Fibroblast of lung (primary cell): ENCODE data around the gene MOGAT3. TPM values are rescaled to one million over a fixed set of nuclear protein-coding genes. Genes with fewer than 3 reads are reported as not detected.

ENCODE experiments used
- DNase-seq, 2 donors: peaks; one replicate each; pipeline versions ENCODE4 v3.0.0 to v3.0.0-alpha.2; 2010; ENCODE audit warnings: low read depth in 2 of 2
- H2AFZ ChIP-seq: 2 replicates; pipeline ENCODE4 v1.5.1; 2012; ENCODE audit warnings: low read length, control low read depth, inconsistent platforms
- H3K27ac ChIP-seq: 2 replicates; pipeline ENCODE4 v1.5.1; 2011; ENCODE audit warnings: low read length, control low read depth; ENCODE audit not compliant: insufficient read depth
- H3K27me3 ChIP-seq: 2 replicates; pipeline ENCODE4 v1.5.1; 2011; ENCODE audit warnings: mild to moderate bottlenecking, low read length; ENCODE audit not compliant: control insufficient read depth, insufficient read depth
- H3K36me3 ChIP-seq: 2 replicates; pipeline ENCODE4 v1.5.1; 2011; ENCODE audit warnings: low read length; ENCODE audit not compliant: control insufficient read depth, insufficient read depth
- H3K4me1 ChIP-seq: 2 replicates; pipeline ENCODE4 v1.5.1; 2011; ENCODE audit warnings: low read length; ENCODE audit not compliant: control insufficient read depth, insufficient read depth; ENCODE audit errors: extremely low read depth
- H3K4me2 ChIP-seq: 2 replicates; pipeline ENCODE4 v1.5.1; 2011; ENCODE audit warnings: low read length, control low read depth; ENCODE audit not compliant: insufficient read depth; ENCODE audit errors: extremely low read depth
- H3K4me3 ChIP-seq, 4 experiments: fragments of 200-600 bp in 1 of 4; sonication (generic) in 1 of 4; replicated peaks in 1 of 4; 2 replicates each; pipeline ENCODE4 v1.5.1; 2011 to 2016; ENCODE audit warnings: low read length in 4 of 4, low read depth in 3 of 4, mild to moderate bottlenecking in 3 of 4, control low read depth in 2 of 4, inconsistent platforms in 1 of 4, mixed read lengths in 1 of 4; ENCODE audit not compliant: insufficient read depth in 1 of 4; ENCODE audit errors: control extremely low read depth in 1 of 4
- H3K79me2 ChIP-seq: 2 replicates; pipeline ENCODE4 v1.5.1; 2012; ENCODE audit warnings: mild to moderate bottlenecking, low read length, inconsistent platforms; ENCODE audit not compliant: control insufficient read depth, insufficient read depth
- H3K9ac ChIP-seq: 2 replicates; pipeline ENCODE4 v1.5.1; 2011; ENCODE audit warnings: mild to moderate bottlenecking, low read length, control low read depth; ENCODE audit not compliant: insufficient read depth
- H3K9me3 ChIP-seq: 2 replicates; pipeline ENCODE4 v1.5.1; 2012; ENCODE audit warnings: low read depth, low read length; ENCODE audit not compliant: control insufficient read depth, insufficient read depth
- H4K20me1 ChIP-seq: 2 replicates; pipeline ENCODE4 v1.5.1; 2011; ENCODE audit warnings: low read length; ENCODE audit not compliant: control insufficient read depth, insufficient read depth; ENCODE audit errors: extremely low read depth
- CTCF ChIP-seq, 2 donors: IDR thresholded peaks in 1 of 2; conservative IDR thresholded peaks in 1 of 2; 1 replicate in 1 of 2; 2 replicates in 1 of 2; pipeline ENCODE4 v1.5.1; 2011 to 2012; ENCODE audit warnings: low read length in 2 of 2, control low read depth in 1 of 2, inconsistent platforms in 1 of 2, low read depth in 1 of 2, mild to moderate bottlenecking in 1 of 2
- EZH2 ChIP-seq: IDR thresholded peaks from 2 replicates; pipeline ENCODE4 v1.5.1; 2012; ENCODE audit warnings: low read length, control low read depth, mild to moderate bottlenecking; ENCODE audit errors: missing control alignments
- polyA plus RNA-seq, 2 donors: library from polyadenylated mRNA; depleted of rRNA in 1 of 2; stranded (reverse) in 1 of 2; unstranded in 1 of 2; fragments of >200 nt; gene quantifications; 2 replicates each; pipeline ENCODE4 v1.2.1, GENCODE V29; 2011 to 2012; ENCODE audit warnings: missing spikeins in 1 of 2
- total RNA-seq: library from RNA; depleted of rRNA; stranded (reverse); fragments of >200 nt; gene quantifications from 2 replicates; pipeline ENCODE4 v1.2.1, GENCODE V29; 2014

MOGAT3 gene
- total and polyA plus RNA-seq, 2 donors (not counting 1 experiment from before 2014, with no cell fraction given), result not detected

- Histone ChIP-seq H3K79me2 (no peaks in the 10 kb centered on the region), H3K9ac (no peak overlapping the region), H3K9me3 (no peaks in the 10 kb centered on the region), H3K36me3 (no peaks in the 10 kb centered on the region), H3K4me2 (peak overlapping the region; percentile 13), H4K20me1 (peaks cover 2% of the 10 kb centered on the region), H3K27ac (no peak overlapping the region), H3K27me3 (peaks cover 58% of the 10 kb centered on the region), H2AFZ (no peak overlapping the region), H3K4me1 (peaks cover 19% of the 10 kb centered on the region), H3K4me3 (no peak overlapping the region)
- TF ChIP-seq EZH2, result no peak
- TF ChIP-seq CTCF (conservative IDR thresholded peaks at IDR 0.05 in 1 of 2, IDR thresholded peaks at IDR 0.05 in 1 of 2; ENCODE audit: low read depth in 1 of 2, low read length in 2 of 2), result no peak
- DNase-seq, result no peak
Observed at GRCh38 chr7:101167645-101168411, 33.0 kb downstream of the MOGAT3 start.

GRCh38 chr7:101166909-101167644, 33.8 kb downstream of the MOGAT3 start:
- Histone ChIP-seq H4K20me1 (peaks cover 2% of the 10 kb centered on the region), H2AFZ (no peak overlapping the region), H3K4me2 (peak overlapping the region; percentile 35)

More at GRCh38 chr7:101166909-101167644, 33.8 kb downstream of the MOGAT3 start:
- TF ChIP-seq EZH2 (no peak), CTCF (conservative IDR thresholded peaks at IDR 0.05 in 1 of 2, IDR thresholded peaks at IDR 0.05 in 1 of 2; ENCODE audit: low read depth in 1 of 2, low read length in 2 of 2) (no peak)
- Histone ChIP-seq H3K4me1 (peaks cover 20% of the 10 kb centered on the region), H3K4me3 (no peak overlapping the region), H3K27ac (no peak overlapping the region), H3K79me2 (no peaks in the 10 kb centered on the region), H3K27me3 (peaks cover 50% of the 10 kb centered on the region), H3K9ac (no peak overlapping the region), H3K36me3 (no peaks in the 10 kb centered on the region), H3K9me3 (no peaks in the 10 kb centered on the region)
- DNase-seq, result peak in 1 of 2 donors; percentile 52
